ENCODE results near the gene TNIP1.

- peak in 2 of 5 experiments; percentile 14 to 41 for TF ChIP-seq CTCF (IDR thresholded peaks at IDR 0.05 in 4 of 5, conservative IDR thresholded peaks at IDR 0.05 in 1 of 5)
- no peak for TF ChIP-seq POLR2A (IDR thresholded peaks at IDR 0.05)
Measured at GRCh38 chr5:151110122-151110681, 29.4 kb upstream of the TNIP1 start.

Measured in gastrocnemius medialis (tissue), 4 donors.